GM12878 (cell line): ENCODE data around the gene WDHD1.

Experiments used
- BHLHE40 ChIP-seq, 2 experiments: fragments of 450-650 bp in 1 of 2; IDR thresholded peaks; 2 replicates each; pipeline ENCODE4 v1.6.1; 2011 to 2017; ENCODE audit warnings: low read depth in 2 of 2, borderline replicate concordance in 1 of 2, improper control_type of control experiment in 1 of 2, low read length in 1 of 2, mild to moderate bottlenecking in 1 of 2
- CUX1 ChIP-seq: IDR thresholded peaks from 2 replicates; pipeline ENCODE4 v1.6.1; 2012; ENCODE audit warnings: improper control_type of control experiment, low read depth, low read length; ENCODE audit not compliant: insufficient replicate concordance
- DPF2 ChIP-seq: fragments of 450-650 bp; IDR thresholded peaks from 2 replicates; pipeline ENCODE4 v1.6.1; 2017; ENCODE audit warnings: mild to moderate bottlenecking
- HDGF ChIP-seq: fragments of 450-650 bp; IDR thresholded peaks from 2 replicates; pipeline ENCODE4 v1.6.1; 2016; ENCODE audit warnings: antibody characterized with exemption
- JUNB ChIP-seq: IDR thresholded peaks from 2 replicates; pipeline ENCODE4 v1.6.1; 2016; ENCODE audit warnings: antibody characterized with exemption, mild to moderate bottlenecking
- NFXL1 ChIP-seq: fragments of 450-650 bp; IDR thresholded peaks from 2 replicates; pipeline ENCODE4 v1.6.1; 2017; ENCODE audit warnings: antibody characterized with exemption, mild to moderate bottlenecking, borderline replicate concordance
- POLR2A ChIP-seq: IDR thresholded peaks from 2 replicates; pipeline ENCODE4 v1.6.1; 2011; ENCODE audit warnings: low read depth, mild to moderate bottlenecking, low read length
- TF ChIP-seq, protein P1 (sequence below), 3 experiments: IDR thresholded peaks in 2 of 3; conservative IDR thresholded peaks in 1 of 3; 2 replicates each; pipeline ENCODE4 v1.5.1; 2011; ENCODE audit warnings: low read depth in 3 of 3, low read length in 3 of 3, mild to moderate bottlenecking in 3 of 3, control low read depth in 2 of 3, moderate library complexity in 2 of 3, inconsistent platforms in 1 of 3, mixed read lengths in 1 of 3; ENCODE audit not compliant: control insufficient read depth in 2 of 3, insufficient read depth in 1 of 3; ENCODE audit errors: extremely low read depth in 1 of 3

DNA sequence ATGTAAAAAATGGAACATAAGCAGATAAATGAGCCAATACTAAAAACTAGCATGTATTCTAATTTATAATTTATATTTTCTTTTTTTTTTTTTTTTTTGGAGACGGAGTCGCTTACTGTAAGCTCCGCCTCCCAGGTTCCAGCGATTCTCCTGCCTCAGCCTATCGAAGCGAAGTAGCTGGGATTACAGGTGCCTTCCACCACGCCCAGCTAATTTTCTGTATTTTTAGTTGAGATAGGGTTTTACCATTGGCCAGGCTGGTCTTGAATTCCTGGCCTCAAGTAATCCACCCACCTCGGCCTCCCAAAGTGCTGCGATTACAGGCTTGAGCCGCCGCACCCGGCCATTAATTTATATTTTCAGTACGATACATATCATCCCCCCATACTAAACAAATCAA, 27.2 kb upstream of the WDHD1 start:
- TF ChIP-seq HDGF = no peak
- TF ChIP-seq JUNB = no peak
- TF ChIP-seq BHLHE40 (IDR thresholded peaks at IDR 0.05; ENCODE audit: borderline replicate concordance in 1 of 2, low read depth in 2 of 2, low read length in 1 of 2) = no peak
- TF ChIP-seq DPF2 = no peak
- TF ChIP-seq CUX1 = no peak
- TF ChIP-seq, protein P1, sequence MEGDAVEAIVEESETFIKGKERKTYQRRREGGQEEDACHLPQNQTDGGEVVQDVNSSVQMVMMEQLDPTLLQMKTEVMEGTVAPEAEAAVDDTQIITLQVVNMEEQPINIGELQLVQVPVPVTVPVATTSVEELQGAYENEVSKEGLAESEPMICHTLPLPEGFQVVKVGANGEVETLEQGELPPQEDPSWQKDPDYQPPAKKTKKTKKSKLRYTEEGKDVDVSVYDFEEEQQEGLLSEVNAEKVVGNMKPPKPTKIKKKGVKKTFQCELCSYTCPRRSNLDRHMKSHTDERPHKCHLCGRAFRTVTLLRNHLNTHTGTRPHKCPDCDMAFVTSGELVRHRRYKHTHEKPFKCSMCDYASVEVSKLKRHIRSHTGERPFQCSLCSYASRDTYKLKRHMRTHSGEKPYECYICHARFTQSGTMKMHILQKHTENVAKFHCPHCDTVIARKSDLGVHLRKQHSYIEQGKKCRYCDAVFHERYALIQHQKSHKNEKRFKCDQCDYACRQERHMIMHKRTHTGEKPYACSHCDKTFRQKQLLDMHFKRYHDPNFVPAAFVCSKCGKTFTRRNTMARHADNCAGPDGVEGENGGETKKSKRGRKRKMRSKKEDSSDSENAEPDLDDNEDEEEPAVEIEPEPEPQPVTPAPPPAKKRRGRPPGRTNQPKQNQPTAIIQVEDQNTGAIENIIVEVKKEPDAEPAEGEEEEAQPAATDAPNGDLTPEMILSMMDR (IDR thresholded peaks at IDR 0.05 in 2 of 3, conservative IDR thresholded peaks at IDR 0.05 in 1 of 3; ENCODE audit: control insufficient read depth in 2 of 3, extremely low read depth in 1 of 3, insufficient read depth in 1 of 3, low read depth in 3 of 3, low read length in 3 of 3) = no peak
- no peak for TF ChIP-seq POLR2A
- TF ChIP-seq NFXL1 = no peak
